DMS53 treated with DMSO at 0.1 percent for 48 hours (cell line): Measurements from ENCODE around the gene SNRPD3.
"Not testable (repeated sequence)": the region's sequence is repeated elsewhere in the genome, so short reads cannot be mapped to it uniquely, and the experiment has no call there.

Experiments
- DNase-seq: peaks from one replicate; lab custom pipeline; 2025; ENCODE audit not compliant: unreplicated experiment; lab: John Stamatoyannopoulos, UW

The SNRPD3 gene

DNA sequence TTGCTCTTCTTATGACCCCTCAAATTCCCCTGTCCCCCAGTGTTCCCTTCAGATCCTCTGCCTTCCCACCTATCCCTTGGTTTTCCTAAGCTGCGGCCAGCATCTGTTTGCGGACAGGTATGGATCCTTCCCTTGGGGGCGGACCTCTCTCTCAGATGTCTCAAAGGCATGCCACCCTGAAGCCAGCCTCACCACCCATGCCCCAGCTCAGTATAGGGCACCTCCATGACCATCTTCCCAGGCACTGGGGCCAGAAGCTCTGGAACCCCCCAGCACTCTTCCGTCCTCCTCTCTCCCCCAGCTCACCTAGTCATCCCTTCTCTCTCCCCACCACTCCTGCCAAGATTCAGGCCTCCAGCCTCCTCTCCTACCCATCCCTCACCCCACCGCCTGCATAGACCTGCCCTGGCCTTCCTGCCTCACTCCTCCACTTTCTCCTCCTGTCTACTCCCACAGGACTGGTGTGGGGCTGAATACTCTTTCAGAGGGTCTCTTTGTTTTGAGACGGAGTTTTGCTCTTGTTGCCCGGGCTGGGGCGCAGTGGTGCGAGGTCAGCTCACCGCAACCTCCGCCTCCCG, 34.9 kb downstream of the SNRPD3 start:
- no peak for DNase-seq

DNA sequence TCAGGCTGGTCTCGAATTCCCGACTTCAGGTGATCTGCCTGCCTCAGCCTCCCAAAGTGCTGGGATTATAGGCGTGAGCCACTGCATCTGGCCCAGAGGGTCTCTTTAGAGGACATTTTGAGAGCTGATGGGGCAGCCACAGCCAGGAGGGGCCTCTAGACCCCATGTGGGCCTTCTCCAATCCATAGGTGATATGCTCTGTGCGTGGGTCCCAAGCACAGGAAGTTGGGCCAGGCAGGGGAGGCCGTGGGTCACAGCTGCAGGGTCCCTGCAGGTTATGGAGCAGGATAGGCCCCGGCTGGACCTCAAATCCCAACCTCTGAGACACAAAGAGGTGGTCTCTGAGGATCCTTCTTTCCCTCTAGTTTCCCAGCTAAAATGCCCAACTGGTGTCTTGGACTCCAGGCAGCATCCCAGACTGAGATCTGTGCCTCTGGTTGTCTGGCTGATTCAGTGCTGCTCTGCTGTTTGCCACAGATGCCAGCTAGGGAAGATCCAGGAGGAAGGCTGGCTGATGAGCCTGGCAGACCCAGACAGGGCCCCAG, 35.6 kb downstream of the SNRPD3 start:
- no peak for DNase-seq

DNA sequence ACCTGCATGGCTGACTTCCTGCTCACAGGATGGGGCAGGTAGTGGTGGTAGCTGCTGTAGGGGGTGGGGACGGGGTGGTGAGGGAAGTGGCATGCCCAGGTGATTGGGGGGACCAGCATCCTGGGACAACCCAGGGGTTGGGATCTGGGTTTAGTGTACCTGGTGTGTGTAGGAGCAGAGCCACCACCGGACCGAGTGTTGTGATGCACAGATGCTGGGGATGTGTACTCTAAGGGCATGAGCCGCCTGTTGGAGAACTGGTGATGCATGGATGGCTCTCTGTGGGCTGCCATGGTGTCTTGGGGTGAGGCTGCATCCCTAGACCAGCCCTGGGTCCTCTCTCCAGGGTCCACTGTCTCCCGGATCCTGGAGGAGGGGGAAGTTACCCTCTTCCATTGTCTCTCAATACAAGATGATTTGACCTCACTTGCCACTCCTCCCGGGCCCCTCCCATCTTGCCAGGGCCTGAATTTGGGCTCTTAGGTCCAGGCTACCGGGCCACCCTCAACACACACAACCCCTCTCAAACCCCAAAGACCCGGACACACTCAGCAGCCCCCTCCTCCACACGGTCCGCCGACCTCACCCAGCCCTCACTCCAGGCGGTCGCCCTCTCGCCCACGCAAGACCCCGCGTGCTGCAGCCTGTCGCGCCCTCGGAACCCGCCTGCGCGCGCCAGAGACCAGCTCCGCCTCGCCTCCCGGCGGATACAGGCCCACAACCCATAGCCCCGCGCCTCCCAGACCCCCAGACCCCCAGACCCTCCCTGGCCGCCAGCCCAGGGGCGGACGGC, 36.5 kb downstream of the SNRPD3 start:
- no peak for DNase-seq

DNA sequence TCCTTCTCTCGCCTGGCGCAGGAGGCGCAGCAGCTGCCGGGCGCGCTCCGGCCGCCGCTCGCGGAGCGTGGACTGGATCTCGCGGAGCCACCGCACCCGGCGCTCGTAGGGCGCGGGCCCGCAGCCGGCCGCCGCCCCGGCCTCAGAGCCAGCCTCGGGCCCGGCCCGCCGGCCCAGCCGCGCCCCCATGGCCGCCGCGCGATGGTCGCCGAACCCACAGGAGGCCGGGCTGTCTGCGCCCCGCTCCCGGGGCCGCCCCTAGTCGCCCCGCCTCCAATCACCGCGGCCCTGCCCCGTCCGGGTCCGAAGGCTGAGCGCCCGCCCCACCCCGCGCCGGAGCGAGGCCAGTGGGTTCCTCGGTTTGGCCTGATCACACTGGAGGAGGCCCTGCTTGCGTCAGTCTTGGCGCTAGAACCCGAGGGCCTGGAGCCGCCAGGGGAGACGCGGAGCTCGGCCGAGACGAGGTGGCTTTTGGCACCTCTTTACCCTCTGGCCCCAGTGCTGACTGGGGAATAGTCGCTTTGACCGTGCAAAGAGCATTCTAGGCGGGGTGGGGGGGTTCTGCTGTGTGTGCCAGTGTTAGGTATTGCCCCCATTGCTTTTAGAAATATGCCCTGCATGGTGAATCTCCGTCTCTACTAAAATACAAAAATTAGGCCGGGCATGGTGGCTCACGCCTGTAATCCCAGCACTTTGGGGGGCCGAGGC, 37.2 kb downstream of the SNRPD3 start, which contains the start of gene LRRC75B:
Gene LRRC75B, minus strand, starts transcription at position 223 of the 708 bp plus-strand sequence. Its CDS starts 34 bp downstream, at position 189.
- DNase-seq = peak; percentile 6

DNA sequence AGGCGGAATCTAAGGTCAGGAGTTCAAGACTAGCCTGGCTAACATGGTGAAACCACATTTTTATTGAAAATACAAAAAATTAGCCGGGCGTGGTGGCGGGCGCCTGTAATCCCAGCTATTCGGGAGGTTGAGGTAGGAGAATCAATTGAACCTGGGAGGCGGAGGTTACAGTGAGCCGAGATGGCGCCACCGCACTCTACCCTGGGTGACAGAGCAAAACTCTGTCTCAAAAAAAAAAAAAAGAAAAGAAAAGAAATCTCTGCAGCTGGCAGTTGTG, 37.7 kb downstream of the SNRPD3 start:
- not testable (repeated sequence) for DNase-seq

DNA sequence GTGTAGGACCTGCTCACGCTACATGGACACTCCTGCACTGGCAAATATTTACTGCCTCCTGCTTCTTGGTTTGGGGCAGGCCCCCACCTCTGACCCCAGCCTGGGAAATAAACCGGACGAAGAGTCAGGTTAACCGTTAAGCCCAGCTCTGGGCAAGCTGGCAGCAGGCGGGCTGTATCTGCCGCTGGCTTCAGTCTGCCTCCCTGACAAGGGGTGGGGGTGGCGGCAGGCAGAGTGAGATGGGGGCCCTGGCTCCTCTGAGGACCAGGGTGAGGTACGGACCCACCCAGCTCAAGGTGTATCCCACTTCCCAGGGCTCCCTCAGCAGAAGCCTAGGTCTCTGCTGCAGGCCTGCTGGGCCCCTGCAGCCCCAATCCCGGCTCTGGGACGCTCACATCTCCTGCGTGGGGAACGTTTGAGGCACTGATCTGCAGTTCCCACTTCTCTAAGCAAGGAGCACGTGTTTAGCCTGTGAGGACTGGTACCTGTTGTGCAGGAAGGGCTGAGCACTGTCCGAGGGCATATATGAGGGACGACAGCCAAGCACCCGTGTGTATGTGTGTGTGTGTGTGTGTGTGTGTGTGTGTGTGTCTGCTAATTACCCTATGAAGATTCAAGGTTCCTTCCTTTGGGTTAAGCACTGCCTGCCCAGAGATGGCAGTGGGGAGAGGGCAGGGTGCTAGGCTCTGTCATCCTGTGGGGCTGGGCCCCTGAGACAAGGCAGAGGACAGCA, 38.2 kb downstream of the SNRPD3 start:
- DNase-seq = no peak

DNA sequence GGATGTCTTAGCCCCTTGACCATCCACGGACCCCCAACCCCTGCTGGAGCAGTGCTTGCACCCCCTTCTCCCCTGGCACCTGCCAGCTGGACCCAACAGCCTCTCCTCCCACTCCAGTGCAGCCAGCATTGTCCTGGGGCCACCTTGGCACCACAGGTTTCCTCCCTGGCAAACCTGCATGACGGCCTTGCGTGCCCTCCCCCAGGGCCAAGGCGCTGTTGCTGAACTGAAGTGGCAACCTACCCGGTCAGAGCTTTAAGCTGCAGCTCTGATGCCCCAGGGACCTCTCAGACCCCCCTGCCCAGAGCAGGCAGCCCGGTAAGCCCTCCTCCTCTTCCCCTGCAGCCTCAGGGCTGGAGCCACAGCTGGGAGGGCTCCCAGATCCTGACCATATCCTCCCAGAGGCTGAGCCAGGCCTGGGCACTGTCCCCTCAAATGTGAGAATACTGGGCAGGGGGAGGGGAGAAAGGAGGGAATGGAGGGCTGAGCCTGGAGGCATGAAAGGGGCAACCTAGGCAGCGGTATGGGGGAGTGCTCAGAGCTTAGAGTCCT, 38.8 kb downstream of the SNRPD3 start:
- no peak for DNase-seq

DNA sequence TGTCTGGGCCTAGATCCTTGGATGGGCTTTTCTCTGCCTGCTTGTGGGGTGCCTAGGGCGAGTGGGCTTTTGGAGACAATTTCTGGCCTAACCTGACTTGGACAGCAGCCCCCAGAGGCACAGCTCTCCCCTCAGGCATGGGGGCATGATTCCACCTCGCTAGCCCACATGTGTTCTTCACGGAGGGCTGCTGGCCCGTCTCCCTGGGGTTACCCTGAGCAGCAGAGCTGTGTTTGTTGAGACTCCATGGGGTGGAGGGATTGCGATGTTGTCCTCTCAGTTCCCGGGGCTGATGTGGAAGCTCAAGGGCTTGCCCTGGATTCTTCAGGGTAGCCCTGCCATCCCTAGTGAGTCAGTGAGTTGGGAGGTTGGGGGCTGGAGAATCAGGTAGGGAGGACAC, 39.4 kb downstream of the SNRPD3 start:
- no peak for DNase-seq

DNA sequence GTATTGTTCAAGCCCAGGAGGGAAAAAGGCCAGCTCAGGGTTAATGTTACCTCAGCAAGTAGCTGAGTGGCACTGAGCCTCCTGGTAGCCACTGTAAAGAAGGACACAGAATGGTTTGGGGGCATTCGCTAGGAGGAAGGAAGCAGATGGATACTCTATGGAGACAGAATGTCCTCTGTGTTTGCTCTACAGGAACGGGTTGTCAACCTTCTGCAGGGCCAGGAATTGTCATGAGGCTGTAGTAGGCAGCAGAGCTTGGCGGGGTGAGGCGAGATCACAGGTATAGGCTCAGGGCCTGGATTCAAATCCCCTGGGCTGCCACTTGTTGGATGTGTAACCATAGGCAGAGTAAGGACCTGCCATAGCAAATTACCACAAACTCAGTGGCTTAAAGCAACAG, 40.1 kb downstream of the SNRPD3 start:
- no peak for DNase-seq

DNA sequence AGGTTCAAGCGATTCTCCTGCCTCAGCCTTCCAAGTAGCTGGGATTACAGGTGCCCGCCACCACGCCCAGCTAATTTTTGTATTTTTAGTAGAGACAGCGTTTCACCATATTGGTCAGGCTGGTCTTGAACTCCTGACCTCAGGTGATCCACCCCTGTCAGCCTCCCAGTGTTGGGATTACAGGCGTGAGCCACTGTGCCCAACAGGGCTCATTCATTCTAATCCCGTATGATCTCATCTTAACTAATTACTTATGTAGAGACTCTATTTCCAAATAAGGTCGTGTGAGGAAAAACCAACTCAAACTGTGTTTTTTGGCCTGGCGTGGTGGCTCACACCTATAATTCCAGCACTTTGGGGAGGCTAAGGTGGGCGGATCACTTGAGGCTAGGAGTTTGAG, 41.3 kb downstream of the SNRPD3 start:
- not testable (repeated sequence) for DNase-seq

DNA sequence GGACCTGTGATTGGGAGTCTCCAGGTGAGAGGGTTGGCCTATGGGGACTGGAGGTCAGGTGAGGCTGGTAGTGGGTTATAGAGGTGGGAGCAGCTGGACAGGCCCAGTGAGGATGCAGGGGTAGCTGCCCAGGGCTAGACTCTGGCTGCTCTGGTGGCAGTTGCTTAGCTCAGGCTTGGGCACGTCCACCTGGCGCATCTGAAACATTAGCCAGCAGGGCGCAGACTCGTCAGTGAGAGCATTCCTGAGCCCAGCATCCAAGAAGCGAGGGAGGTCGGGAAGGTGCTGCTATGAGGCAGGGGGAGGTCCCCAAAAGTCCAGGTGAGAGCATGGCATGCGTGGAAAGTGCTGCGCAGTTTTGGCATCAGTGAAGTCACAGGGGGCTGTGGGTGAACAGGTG, 43.7 kb downstream of the SNRPD3 start:
- DNase-seq = no peak

DNA sequence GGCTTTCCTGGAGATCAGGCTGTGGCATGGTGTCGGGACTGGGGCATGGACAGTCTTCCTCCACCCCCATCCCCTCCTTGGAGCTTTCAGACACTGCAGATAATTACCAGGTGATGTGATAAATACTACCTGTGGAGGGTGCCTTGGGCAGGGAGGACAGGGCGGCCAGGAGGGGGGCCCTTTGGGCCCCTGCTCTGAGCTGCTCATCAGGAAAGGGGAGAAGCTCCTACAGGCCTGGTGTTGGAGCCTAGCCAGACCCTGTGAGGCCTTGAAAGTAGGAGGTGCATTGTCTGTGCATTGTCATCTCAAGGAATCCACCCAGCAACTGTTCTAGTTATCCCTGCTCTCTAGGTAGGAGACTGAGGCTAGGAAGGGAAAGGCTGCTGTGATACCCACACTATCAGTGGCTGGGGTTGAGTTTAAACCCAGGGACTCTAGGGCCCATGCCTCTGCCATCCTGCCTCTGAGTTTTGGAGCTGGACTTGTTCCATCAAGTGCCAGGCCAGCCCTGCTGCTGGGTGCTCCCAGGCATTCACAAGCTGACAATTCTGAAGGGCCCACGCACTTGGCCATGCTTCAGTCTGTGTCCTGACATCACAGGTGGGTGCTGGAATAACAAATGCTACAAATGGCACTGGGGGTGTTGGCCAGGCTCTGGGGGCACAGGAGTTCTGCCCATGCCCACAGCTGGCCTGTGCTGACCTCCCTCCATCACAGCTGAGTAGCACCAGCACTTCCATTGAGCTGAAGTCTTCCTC, 44.3 kb downstream of the SNRPD3 start:
- not testable (repeated sequence) for DNase-seq

DNA sequence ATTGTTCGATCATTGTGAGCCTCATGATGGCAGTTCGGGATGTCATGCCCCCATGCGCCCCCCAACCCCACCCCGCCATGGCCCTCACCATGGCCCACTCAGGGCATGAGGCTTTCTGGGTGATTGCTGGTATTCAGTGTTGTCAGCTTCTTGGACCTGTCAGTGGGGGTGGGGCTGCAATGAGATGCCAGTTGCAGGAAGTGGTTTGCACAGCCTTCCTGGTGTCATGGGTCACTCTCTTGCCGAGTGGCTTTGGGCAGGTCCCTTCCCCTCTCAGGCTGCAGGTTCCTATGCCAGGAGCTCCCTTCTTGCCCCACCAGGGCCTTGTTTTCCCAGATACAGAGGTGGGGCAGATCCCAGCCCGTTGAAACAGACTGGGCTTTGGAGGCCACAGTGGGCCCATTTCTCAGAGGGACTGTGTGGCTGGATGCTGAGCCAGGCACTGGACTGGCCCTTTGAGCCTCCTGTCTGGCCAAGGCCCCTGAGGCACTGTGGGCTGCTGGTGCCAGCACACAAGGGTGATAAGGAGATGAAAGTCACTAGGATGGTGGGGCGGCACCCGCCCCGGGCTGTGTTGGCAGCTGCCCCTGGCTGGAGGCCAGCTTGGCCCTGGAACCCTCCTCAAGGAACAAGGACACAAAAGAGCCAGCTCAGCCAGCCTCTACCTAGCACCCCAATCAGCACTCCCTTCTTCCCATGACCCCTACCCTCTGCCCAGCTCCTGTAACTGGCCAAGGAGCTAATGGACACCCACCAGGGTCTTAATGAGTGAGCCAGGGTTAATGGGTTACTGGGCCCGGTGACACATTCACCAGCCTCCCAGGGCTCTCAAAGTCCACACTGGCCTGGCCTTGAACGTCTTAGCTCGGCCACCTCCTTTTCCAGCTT, 45.7 kb downstream of the SNRPD3 start:
- DNase-seq = no peak

DNA sequence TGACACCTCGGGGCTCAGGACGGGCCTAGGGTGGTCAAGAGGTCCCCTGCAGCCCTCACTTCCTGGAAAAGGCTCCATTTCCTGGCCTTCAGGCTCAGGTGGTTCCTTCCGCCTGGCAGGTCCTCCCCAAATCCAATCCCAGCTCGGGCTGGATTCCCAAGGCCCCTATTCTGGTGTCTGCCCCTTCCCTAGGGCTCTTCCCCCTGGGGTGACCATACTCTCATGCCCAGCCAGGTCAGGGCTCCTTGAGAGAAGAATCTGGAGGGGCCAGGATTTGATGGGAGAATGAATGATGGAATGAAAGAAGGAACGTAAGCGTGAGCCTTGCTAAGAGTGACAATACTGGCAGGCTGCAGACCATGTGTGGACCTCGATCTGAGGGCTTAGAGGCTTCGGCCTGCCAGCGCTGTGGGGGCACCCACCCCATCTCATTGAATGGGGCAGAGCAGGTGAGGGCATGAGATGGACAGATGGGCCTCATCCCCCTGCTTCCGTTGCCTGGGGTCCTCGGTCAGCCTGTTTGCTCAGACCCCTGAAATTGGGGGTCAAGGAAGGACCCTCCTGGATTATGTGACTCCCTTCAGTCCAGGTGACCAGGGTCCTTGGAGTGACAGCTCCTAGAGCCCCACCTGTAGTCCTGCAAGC, 46.4 kb downstream of the SNRPD3 start:
- DNase-seq = not testable (repeated sequence)

DNA sequence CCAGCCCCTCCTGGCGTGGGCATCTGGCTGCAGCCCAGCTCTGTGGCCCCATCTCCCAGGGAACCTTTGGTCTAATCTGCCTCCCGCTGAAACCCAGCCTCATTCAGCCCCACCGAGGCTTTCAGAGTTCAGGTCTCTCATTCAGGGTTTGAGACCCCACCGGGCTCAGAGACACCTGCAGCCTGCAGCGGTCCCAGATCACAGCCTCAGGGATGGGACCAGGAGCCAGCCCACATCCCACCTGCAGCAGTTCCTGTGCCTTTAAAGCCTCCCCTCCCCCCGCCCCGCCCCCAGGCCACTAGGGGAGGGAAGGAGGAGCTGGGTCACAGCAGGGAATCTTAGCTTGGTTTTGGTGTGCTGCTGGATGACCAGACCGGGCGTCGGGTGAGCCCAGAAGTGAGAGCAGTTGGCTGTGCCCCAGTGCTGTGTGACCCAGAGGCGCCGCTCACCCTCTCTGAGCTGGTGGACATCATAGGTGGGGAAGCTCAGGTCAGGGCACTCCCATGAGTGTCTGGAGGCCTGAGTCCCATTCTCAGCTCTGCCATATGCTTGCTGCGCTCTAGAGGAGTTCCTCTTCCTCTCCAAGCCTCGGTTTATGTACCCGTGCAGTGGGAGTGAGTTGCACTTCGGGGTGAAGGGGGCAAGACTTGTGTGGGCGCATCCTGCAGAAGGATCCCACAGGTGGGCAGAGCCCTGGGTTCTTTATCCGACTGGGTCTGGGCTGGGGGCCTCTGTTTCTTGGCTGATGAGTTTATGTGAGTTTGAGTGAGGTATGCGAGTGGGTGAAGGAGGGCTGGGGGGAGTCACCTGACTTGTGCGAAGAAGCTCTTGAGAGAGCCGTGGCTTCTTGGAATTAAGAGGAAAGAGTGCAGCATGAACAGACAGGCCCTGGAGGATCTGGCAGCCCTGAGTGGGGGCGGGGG, 47.3 kb downstream of the SNRPD3 start, which contains the start of gene GGT1:
Gene GGT1, plus strand, starts transcription at position 347 of the 923 bp plus-strand sequence. CDS start 7,889 bp downstream, outside the sequence.
- DNase-seq = not testable (repeated sequence)

DNA sequence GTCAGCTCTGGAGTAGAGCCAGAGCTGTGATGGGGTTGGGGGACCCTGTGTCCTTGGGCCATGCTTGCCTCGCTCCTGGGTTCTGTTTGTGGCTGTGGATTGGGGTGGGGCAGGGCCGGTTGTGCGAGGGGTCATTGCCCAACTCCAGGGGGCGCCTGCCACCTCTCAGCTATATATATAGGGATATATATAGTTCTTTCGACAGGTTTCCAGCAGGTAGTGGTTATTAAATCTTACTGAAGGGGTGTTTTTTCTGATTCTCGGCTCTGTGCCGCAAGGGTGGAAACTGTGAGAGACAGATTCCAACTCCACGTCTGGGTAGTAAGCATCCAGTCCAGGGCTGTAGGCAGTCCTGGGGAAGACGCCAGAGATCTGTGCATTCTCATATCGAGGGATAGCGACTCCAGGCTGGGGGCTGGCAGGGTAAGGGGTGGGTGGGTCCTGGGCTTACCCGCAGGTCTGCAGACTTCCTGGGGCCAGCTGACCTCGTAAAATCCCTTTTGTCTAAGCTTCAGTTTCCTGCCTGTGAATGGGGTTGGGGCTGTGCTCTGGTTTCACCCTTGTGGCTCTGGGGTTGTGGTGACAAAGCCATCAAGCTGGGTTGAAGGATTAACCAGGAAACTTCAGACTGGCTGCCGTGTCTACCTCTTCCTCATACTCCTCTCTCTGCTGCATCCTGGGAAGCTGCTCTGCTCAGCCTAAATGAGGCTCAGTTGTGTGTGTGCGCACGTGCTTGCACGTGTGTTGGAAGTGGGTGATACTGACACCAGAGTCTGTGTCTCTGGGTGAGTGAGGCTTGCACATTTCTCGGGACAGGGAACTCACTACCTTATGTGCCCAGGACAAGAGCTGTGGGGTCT, 48.2 kb downstream of the SNRPD3 start:
- DNase-seq = not testable (repeated sequence)

DNA sequence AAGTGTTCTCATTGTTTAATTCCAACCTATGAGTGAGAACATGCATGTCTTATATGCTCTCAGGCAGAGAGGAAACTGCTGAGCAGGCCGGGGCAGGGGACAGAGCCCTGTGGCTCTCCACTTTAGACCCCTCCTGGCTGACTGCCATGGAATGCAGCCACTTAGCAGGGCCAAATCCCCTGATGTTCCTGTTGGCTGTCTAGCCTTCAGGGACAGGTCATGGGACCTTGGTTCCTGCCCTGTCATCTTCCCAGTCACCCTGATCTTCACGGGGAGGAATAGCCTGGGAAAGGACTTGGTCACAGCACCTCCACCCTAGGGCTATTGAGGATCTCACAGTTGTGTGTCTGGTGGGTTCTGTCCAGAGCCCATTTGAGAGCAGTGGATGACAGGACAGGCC, 50.5 kb downstream of the SNRPD3 start:
- not testable (repeated sequence) for DNase-seq
